Naive thymus-derived CD8-positive, alpha-beta T cell (primary cell): ENCODE measurements around the gene PTBP1. TPM values are rescaled to one million over a fixed set of nuclear protein-coding genes. Genes with fewer than 3 reads are reported as not detected.
A peak's percentile ranks its signal among the peaks of the same experiment; 100 is the strongest.

Source experiments
- ATAC-seq, 2 donors: fragments of 150-1000 bp; cut with Tn5 transposase in 1 of 2; sonication (Bioruptor Pico), chemical (Tn5 transposase) in 1 of 2; 1 replicate in 1 of 2; 2 replicates in 1 of 2; pipeline ENCODE4 v1.10.0; 2021; ENCODE audit warnings: mild to moderate bottlenecking in 2 of 2, moderate library complexity in 2 of 2
- POLR2A ChIA-PET: fragments of 350-600 bp; sonication (Branson Sonifier 250); formaldehyde crosslinking; loops from one replicate; lab custom pipeline; 2021; ENCODE audit warnings: antibody characterized with exemption; lab: Charles Lee
- DNase-seq, 10 donors: peaks; one replicate each; pipeline versions ENCODE4 v3.0.0 to v3.0.0-alpha.2; 2020 to 2022
- H3K27ac Mint-ChIP-seq, 10 donors: one replicate each; pipeline ENCODE4 v1.8.0; 2020 to 2022; ENCODE audit warnings: mild to moderate bottlenecking in 10 of 10, mixed read lengths in 10 of 10, moderate library complexity in 4 of 10, inconsistent platforms in 1 of 10
- H3K27me3 Mint-ChIP-seq, 5 donors: one replicate each; pipeline ENCODE4 v1.8.0; 2021 to 2022; ENCODE audit warnings: mixed read lengths in 5 of 5
- H3K36me3 Mint-ChIP-seq, 3 donors: one replicate each; pipeline ENCODE4 v1.8.0; 2020 to 2022; ENCODE audit warnings: mixed read lengths in 3 of 3, mild to moderate bottlenecking in 2 of 3, inconsistent platforms in 1 of 3
- H3K4me1 Mint-ChIP-seq, 4 donors: one replicate each; pipeline ENCODE4 v1.8.0; 2021 to 2022; ENCODE audit warnings: mixed read lengths in 4 of 4
- H3K4me3 Mint-ChIP-seq, 10 donors: one replicate each; pipeline ENCODE4 v1.8.0; 2020 to 2022; ENCODE audit warnings: mild to moderate bottlenecking in 10 of 10, mixed read lengths in 10 of 10, moderate library complexity in 6 of 10, inconsistent platforms in 1 of 10
- H3K9me3 Mint-ChIP-seq, 9 donors: one replicate each; pipeline ENCODE4 v1.8.0; 2020 to 2022; ENCODE audit warnings: mixed read lengths in 9 of 9, mild to moderate bottlenecking in 3 of 9, inconsistent platforms in 1 of 9, moderate library complexity in 1 of 9
- microRNA-seq: library from miRNA; unstranded; fragments of <30 nt; microRNA quantifications from one replicate; pipeline ENCODE4 v1.2.0, GENCODE V29; 2022; ENCODE audit warnings: borderline microRNAs expressed
- polyA plus RNA-seq, 3 donors: library from polyadenylated mRNA; unstranded; fragments of 300-500 nt; fragmentation: Illumina TruSeq; gene quantifications; one replicate each; pipeline ENCODE4 v1.2.3, GENCODE V29; 2021
- total RNA-seq, 8 experiments: library from RNA in 2 of 8; stranded (reverse) in 2 of 8; gene quantifications; one replicate each; pipeline ENCODE4 v1.2.3 and lab custom pipeline; 2021 to 2026

The PTBP1 gene
- total and polyA plus RNA-seq, 5 experiments from 2014 or later = 110 to 323 (median 190) TPM

DNA sequence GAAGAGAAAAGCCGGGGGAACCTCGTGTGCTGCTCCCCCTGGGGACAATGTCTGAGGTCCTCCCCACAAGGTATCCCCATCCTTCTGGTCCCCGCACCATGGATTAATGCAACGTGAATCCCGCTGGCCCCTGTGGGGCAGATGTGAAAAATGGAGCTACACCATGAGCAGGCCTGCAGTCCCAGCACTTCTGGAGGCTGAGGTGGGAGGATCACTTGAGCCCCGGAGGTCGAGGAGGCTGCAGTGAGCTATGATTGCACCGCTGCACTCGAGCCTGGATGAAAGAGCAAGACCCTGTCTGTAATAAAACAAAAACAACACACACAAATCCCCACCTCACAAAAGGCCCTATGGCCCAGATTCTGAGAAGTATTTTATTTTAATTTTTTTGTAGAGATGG, 61.0 kb downstream of the PTBP1 start:
- H3K4me1 Mint-ChIP-seq = peaks cover 7 to 16% (median 10%) of the 10 kb centered on the region in 4 donors
- no peaks in the 10 kb centered on the region for H3K36me3 Mint-ChIP-seq
- H3K4me3 Mint-ChIP-seq = no peak overlapping the region
- peak overlapping the region in 1 of 10 donors; percentile 43 for H3K27ac Mint-ChIP-seq
- H3K27me3 Mint-ChIP-seq = peaks cover 0 to 13% (median 0%) of the 10 kb centered on the region in 5 donors
- no peak for DNase-seq
- POLR2A ChIA-PET = interaction anchor here (0.6 to 13.5 kb wide), 5 partner anchors 14 to 88 kb away, joined by 3 to 165 read pairs (median 5); partner anchors contain the start of genes KISS1R and R3HDM4
- no peaks in the 10 kb centered on the region for H3K9me3 Mint-ChIP-seq
- no peak for ATAC-seq

DNA sequence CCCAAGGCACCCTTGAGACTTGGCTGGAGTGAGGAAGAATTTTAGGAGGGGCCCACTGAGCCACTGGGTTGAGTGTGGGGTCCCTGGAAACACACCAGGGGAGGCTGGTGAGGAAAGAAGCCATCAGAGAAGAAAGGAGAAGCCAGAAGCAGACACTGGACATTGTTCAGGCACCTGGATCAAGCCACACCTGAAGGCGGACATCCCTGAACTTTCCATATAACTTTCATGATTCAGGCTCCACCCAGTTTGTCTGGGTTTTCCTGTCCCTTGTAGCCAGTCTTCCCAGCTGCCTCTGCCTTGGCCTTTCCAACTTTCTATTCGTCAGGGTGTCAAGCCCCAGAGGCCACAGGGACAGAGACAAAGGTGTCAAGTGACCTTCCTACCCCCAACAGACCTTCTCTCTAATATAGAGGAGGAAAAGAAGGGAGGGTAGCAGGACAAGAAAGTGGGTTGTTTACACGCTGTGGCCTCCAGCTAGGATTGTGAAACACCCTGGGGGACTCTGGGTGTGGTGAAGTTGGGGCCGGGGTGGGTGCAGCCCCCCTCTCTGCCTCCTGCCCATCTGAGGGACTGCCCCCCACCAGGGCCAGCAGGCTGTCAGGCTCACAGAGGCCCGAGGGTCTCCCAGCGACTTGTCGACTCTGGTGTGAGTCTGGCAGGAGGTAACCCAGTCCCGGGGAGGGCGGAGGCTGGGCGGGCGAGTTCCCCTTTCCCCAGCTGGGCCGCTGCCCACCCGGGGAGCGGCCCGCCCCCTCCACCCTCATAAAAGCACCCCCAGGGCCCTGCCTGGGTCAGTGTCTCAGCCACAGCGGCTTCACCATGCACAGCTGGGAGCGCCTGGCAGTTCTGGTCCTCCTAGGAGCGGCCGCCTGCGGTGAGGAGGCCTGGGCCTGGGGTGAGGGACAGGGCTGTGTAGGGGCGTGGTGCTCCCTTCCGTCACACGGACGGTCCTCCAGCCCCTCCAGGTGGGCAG, 61.9 kb downstream of the PTBP1 start, which contains the start of gene CFD:
CFD (plus strand) TSS at position 797 of the 976 bp plus-strand sequence; CDS start at position 823, 26 bp downstream.
- ATAC-seq (no peak), DNase-seq (no peak)
- Mint-ChIP-seq H3K9me3 (no peaks in the 10 kb centered on the region), H3K27me3 (peaks cover 0 to 13% (median 0%) of the 10 kb centered on the region in 5 donors), H3K36me3 (no peaks in the 10 kb centered on the region), H3K4me3 (peak within 1 kb of the TSS in 9 of 10 donors; percentile 6 to 63 (median 41)), H3K4me1 (peaks cover 7 to 25% (median 16%) of the 10 kb centered on the region in 4 donors), H3K27ac (no peak within 1 kb of the TSS)
- POLR2A ChIA-PET = interaction anchor here (0.8 to 13.5 kb wide), 5 partner anchors 20 to 125 kb away, joined by 3 to 165 read pairs (median 6); partner anchors contain the start of genes KISS1R, R3HDM4 and WDR18

DNA sequence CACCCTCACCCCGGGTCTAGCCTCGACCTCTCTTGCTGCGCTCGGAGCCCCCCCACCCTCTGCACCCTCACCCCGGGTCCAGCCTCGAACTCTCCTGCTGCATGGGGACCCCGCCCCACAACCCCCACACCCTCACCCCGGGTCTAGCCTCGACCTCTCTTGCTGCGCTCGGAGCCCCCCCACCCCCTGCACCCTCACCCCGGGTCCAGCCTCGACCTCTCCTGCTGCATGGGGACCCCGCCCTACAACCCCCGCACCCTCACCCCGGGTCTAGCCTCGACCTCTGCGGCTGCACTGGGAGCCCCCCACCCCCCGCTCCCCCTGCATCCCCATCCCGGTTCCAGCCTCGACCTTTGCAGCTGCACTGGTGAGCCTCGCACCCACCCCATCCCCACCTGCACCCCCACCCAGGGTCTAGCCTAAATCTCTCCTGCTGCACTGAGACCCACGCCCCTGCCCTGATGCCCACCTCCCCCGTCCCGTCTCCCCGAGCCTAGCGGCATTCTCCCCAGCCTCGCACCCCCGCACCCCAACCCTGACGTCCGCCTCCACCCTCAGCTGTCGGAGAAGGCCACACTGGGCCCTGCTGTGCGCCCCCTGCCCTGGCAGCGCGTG, 64.0 kb downstream of the PTBP1 start:
- ATAC-seq = no peak
- DNase-seq = no peak
- Mint-ChIP-seq H3K27ac (no peak overlapping the region), H3K36me3 (no peaks in the 10 kb centered on the region), H3K4me3 (peak overlapping the region in 2 of 10 donors; percentile 43 to 70), H3K27me3 (peaks cover 0 to 11% (median 0%) of the 10 kb centered on the region in 5 donors), H3K4me1 (peaks cover 7 to 28% (median 18%) of the 10 kb centered on the region in 4 donors), H3K9me3 (no peaks in the 10 kb centered on the region)
- POLR2A ChIA-PET = interaction anchor here (0.6 to 13.5 kb wide), 6 partner anchors 12 to 218 kb away, joined by 3 to 165 read pairs (median 4); partner anchors contain the start of genes KISS1R, MED16, R3HDM4 and RNU6-9

Small RNA genes within 50 kb of the gene (microRNA-seq; reads per million reads assigned to microRNA genes)
- gene MIR3187 (1.0 reads per million), gene MIR4745 (not detected)

Other genes with a start within 250 kb of the PTBP1 start
- 100 to 1,000 TPM; 106 to 107 TPM for gene BSG, start 224.9 kb upstream of the PTBP1 start, total RNA-seq
- 100 to 1,000 TPM; 282 to 313 (median 309) TPM for gene BSG, start 224.9 kb upstream of the PTBP1 start, polyA plus RNA-seq
- under 1 TPM; 0.49 to 0.68 TPM for gene HCN2, start 207.6 kb upstream of the PTBP1 start, total RNA-seq
- under 1 TPM in 2 of 3 donors, not detected in 1; 0.03 to 0.06 TPM for gene HCN2, start 207.6 kb upstream of the PTBP1 start, polyA plus RNA-seq
- gene POLRMT, start 163.9 kb upstream of the PTBP1 start, total RNA-seq = 10 to 100 TPM; 88.4 to 92.3 TPM
- 10 to 100 TPM; 33.2 to 71.1 (median 37.4) TPM for gene POLRMT, start 163.9 kb upstream of the PTBP1 start, polyA plus RNA-seq
- 1 to 10 TPM; 2.4 to 2.6 TPM for gene FGF22, start 157.6 kb upstream of the PTBP1 start, total RNA-seq
- gene FGF22, start 157.6 kb upstream of the PTBP1 start, polyA plus RNA-seq = not detected
- 100 to 1,000 TPM; 122 to 125 TPM for gene RNF126, start 134.2 kb upstream of the PTBP1 start, total RNA-seq
- 10 to 100 TPM; 56.2 to 70.7 (median 61.0) TPM for gene RNF126, start 134.2 kb upstream of the PTBP1 start, polyA plus RNA-seq
- gene FSTL3, start 121.1 kb upstream of the PTBP1 start, total RNA-seq = 1 to 10 TPM; 3.0 to 4.2 TPM
- 1 to 10 TPM; 2.4 to 3.2 (median 2.8) TPM for gene FSTL3, start 121.1 kb upstream of the PTBP1 start, polyA plus RNA-seq
- not detected for gene PRSS57, start 102.0 kb upstream of the PTBP1 start, total RNA-seq
- 1 to 10 TPM in 1 of 3 donors, not detected in 2; 1.2 TPM for gene PRSS57, start 102.0 kb upstream of the PTBP1 start, polyA plus RNA-seq
- gene PALM, start 88.5 kb upstream of the PTBP1 start, total RNA-seq = not detected
- not detected for gene PALM, start 88.5 kb upstream of the PTBP1 start, polyA plus RNA-seq
- gene MISP, start 46.3 kb upstream of the PTBP1 start, total RNA-seq = not detected
- gene MISP, start 46.3 kb upstream of the PTBP1 start, polyA plus RNA-seq = not detected
- not detected for gene PLPPR3, start 24.5 kb downstream of the PTBP1 start, total RNA-seq
- gene PLPPR3, start 24.5 kb downstream of the PTBP1 start, polyA plus RNA-seq = not detected
- gene AZU1, start 30.4 kb downstream of the PTBP1 start, total RNA-seq = under 1 TPM; 0.21 to 0.36 TPM
- not detected for gene AZU1, start 30.4 kb downstream of the PTBP1 start, polyA plus RNA-seq
- not detected for gene PRTN3, start 43.5 kb downstream of the PTBP1 start, total RNA-seq
- not detected for gene PRTN3, start 43.5 kb downstream of the PTBP1 start, polyA plus RNA-seq
- not detected for gene ELANE, start 54.9 kb downstream of the PTBP1 start, total RNA-seq
- not detected for gene ELANE, start 54.9 kb downstream of the PTBP1 start, polyA plus RNA-seq
- 1 to 10 TPM; 2.4 to 3.9 TPM for gene CFD, start 62.2 kb downstream of the PTBP1 start, total RNA-seq
- 1 to 10 TPM; 3.6 to 10.0 (median 4.3) TPM for gene CFD, start 62.2 kb downstream of the PTBP1 start, polyA plus RNA-seq
- 10 to 100 TPM; 65.9 to 68.8 TPM for gene MED16, start 95.7 kb downstream of the PTBP1 start, total RNA-seq
- 100 to 1,000 TPM in 1 of 3 donors, 10 to 100 TPM in 2; 54.3 to 117 (median 72.4) TPM for gene MED16, start 95.7 kb downstream of the PTBP1 start, polyA plus RNA-seq
- gene RNU6-9, start 96.0 kb downstream of the PTBP1 start, total RNA-seq = not detected
- gene RNU6-9, start 96.0 kb downstream of the PTBP1 start, polyA plus RNA-seq = not detected
- gene R3HDM4, start 115.8 kb downstream of the PTBP1 start, total RNA-seq = 100 to 1,000 TPM; 179 to 184 TPM
- gene R3HDM4, start 115.8 kb downstream of the PTBP1 start, polyA plus RNA-seq = 100 to 1,000 TPM; 137 to 238 (median 182) TPM
- gene KISS1R, start 119.9 kb downstream of the PTBP1 start, total RNA-seq = 1 to 10 TPM; 1.4 to 2.6 TPM
- under 1 TPM; 0.18 to 0.58 (median 0.52) TPM for gene KISS1R, start 119.9 kb downstream of the PTBP1 start, polyA plus RNA-seq
- 1 to 10 TPM; 3.5 to 5.0 TPM for gene ARID3A, start 128.6 kb downstream of the PTBP1 start, total RNA-seq
- under 1 TPM; 0.09 to 0.58 (median 0.16) TPM for gene ARID3A, start 128.6 kb downstream of the PTBP1 start, polyA plus RNA-seq
- gene WDR18, start 186.9 kb downstream of the PTBP1 start, total RNA-seq = 10 to 100 TPM; 50.6 to 54.1 TPM
- 10 to 100 TPM; 51.2 to 72.7 (median 64.1) TPM for gene WDR18, start 186.9 kb downstream of the PTBP1 start, polyA plus RNA-seq
- not detected for gene GRIN3B, start 203.0 kb downstream of the PTBP1 start, total RNA-seq
- gene GRIN3B, start 203.0 kb downstream of the PTBP1 start, polyA plus RNA-seq = not detected
- 100 to 1,000 TPM; 331 to 365 TPM for gene TMEM259, start 223.7 kb downstream of the PTBP1 start, total RNA-seq
- 10 to 100 TPM; 37.9 to 77.0 (median 52.0) TPM for gene TMEM259, start 223.7 kb downstream of the PTBP1 start, polyA plus RNA-seq
- not detected for gene RNU6-2, start 224.1 kb downstream of the PTBP1 start, total RNA-seq
- not detected for gene RNU6-2, start 224.1 kb downstream of the PTBP1 start, polyA plus RNA-seq
- gene CNN2, start 229.2 kb downstream of the PTBP1 start, total RNA-seq = 100 to 1,000 TPM; 211 to 216 TPM
- gene CNN2, start 229.2 kb downstream of the PTBP1 start, polyA plus RNA-seq = 100 to 1,000 TPM; 498 to 693 (median 515) TPM
- 100 to 1,000 TPM; 221 to 232 TPM for gene ABCA7, start 242.7 kb downstream of the PTBP1 start, total RNA-seq
- gene ABCA7, start 242.7 kb downstream of the PTBP1 start, polyA plus RNA-seq = 10 to 100 TPM in 1 of 3 donors, 1 to 10 TPM in 2; 4.2 to 14.4 (median 8.7) TPM